GM12872 (cell line): ENCODE measurements around the gene ADAM23.

Experiments used
- CTCF ChIP-seq: IDR thresholded peaks from 3 replicates; pipeline ENCODE4 v1.5.1; 2011; ENCODE audit warnings: low read depth, mild to moderate bottlenecking, low read length, moderate library complexity; ENCODE audit not compliant: insufficient read depth

The ADAM23 gene

GRCh38 chr2:206527153-206527552, 83.8 kb downstream of the ADAM23 start:
- TF ChIP-seq CTCF: no peak

- TF ChIP-seq CTCF: no peak
Observed at GRCh38 chr2:206530727-206531126, 87.4 kb downstream of the ADAM23 start.

- no peak for TF ChIP-seq CTCF
Observed at GRCh38 chr2:206531996-206532543, 88.7 kb downstream of the ADAM23 start.

DNA sequence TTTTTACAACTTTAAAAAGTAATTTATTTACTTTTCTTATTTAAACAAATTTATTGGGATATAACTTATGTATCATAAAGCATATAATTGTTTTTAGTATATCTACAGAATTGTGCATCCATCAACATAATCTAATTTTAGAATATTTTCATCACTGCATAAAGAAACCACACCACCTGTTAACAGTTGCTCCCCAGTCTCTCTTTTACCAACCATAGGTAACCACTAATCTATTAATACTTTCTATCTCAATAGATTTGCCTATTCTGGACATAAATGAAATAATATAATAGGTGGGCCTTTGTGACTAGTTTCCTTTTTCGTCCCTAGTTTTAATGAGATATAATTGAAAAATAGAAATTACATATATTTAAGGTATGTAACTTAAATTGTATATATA, 90.6 kb downstream of the ADAM23 start:
- no peak for TF ChIP-seq CTCF

- no peak for TF ChIP-seq CTCF
Observed at GRCh38 chr2:206535260-206535986, 92.1 kb downstream of the ADAM23 start.

- TF ChIP-seq CTCF: no peak
Observed at GRCh38 chr2:206540757-206541156, 97.4 kb downstream of the ADAM23 start.

- no peak for TF ChIP-seq CTCF
Observed at GRCh38 chr2:206543073-206543472, 99.7 kb downstream of the ADAM23 start.
